Suprapubic skin (tissue), 4 donors: Measurements from ENCODE around the gene NT5DC3. TPM values are rescaled to one million over a fixed set of nuclear protein-coding genes. Genes with fewer than 3 reads are reported as not detected.

Experiments
- DNase-seq, 2 donors: peaks; one replicate each; pipeline ENCODE4 v3.0.0-alpha.2; 2019; ENCODE audit warnings: low spot score in 2 of 2
- H3K27ac ChIP-seq: fragments of 200-600 bp; sonication (generic); one replicate; pipeline ENCODE4 v1.5.1; 2019
- H3K27me3 ChIP-seq: fragments of 200-600 bp; sonication (generic); one replicate; pipeline ENCODE4 v1.5.1; 2019
- H3K36me3 ChIP-seq: fragments of 200-600 bp; sonication (generic); one replicate; pipeline ENCODE4 v1.5.1; 2019
- H3K4me1 ChIP-seq: fragments of 200-600 bp; sonication (generic); one replicate; pipeline ENCODE4 v1.5.1; 2019
- H3K4me3 ChIP-seq: fragments of 200-600 bp; sonication (generic); one replicate; pipeline ENCODE4 v1.5.1; 2019; ENCODE audit warnings: mild to moderate bottlenecking
- H3K9me3 ChIP-seq: fragments of 200-600 bp; sonication (generic); one replicate; pipeline ENCODE4 v1.5.1; 2019
- CTCF ChIP-seq, 2 donors: fragments of 200-600 bp in 1 of 2; fragments of 450-650 bp in 1 of 2; sonication (generic) in 1 of 2; IDR thresholded peaks; one replicate each; pipeline ENCODE4 v1.5.1; 2016 to 2019; ENCODE audit warnings: antibody characterized with exemption in 2 of 2, mild to moderate bottlenecking in 1 of 2, moderate library complexity in 1 of 2
- EP300 ChIP-seq: sonication (generic); formaldehyde crosslinking; IDR thresholded peaks from one replicate; pipeline ENCODE4 v1.6.1; 2017; ENCODE audit warnings: antibody characterized with exemption
- POLR2A ChIP-seq, 2 donors: fragments of 450-650 bp; IDR thresholded peaks; one replicate each; pipeline ENCODE4 v1.6.1; 2017; ENCODE audit warnings: antibody characterized with exemption in 2 of 2, mild to moderate bottlenecking in 2 of 2, moderate library complexity in 2 of 2
- POLR2AphosphoS5 ChIP-seq, 3 donors: sonication (generic); formaldehyde crosslinking; IDR thresholded peaks; one replicate each; pipeline ENCODE4 v1.6.1; 2017; ENCODE audit warnings: antibody characterized with exemption in 3 of 3
- WGBS: methylation state at CpG from one replicate; pipeline ENCODE4 v1.1.5; 2018; 5-methylcytosine and 5-hydroxymethylcytosine counted together
- total RNA-seq, 4 donors: library from RNA; depleted of rRNA; stranded (reverse); fragments of >200 nt; gene quantifications; one replicate each; pipeline ENCODE4 v1.1.0, GENCODE V29; 2016

The NT5DC3 gene
- total RNA-seq, 4 donors from 2014 or later: 4.2 to 6.5 (median 5.0) TPM

DNA sequence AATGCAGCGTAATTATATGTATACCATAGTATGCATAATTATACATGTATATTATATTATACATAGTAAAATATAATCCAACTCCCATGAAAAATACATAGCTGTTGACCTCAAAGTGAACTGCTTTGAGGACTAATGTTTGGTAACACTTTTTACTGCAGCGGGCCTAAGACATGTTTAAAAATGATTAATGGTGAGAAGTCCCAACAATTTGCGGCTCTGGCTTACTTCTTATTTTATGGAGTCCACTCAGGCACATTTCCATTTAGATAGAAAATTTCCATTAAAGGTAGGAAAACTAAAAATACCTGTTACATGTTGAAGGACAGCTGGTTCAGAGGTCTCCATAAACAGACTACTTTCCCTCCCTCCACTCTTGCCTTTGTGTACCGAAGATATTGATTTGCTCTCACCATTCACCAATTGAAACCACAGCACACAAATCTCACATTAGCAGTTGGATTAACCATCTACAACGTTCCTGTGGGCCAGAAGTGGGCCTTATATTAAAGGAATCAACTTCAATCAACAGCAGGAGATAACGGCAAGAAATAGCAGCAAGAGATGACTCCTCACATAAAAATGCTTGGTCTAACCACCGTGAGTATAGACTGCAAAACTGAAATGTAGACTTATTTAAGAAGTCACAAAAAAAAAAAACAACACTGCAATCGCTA lies 14.1 kb upstream of the NT5DC3 start:
- Histone ChIP-seq H3K27ac (no peak overlapping the region), H3K9me3 (no peaks in the 10 kb centered on the region), H3K4me3 (no peak overlapping the region), H3K27me3 (no peaks in the 10 kb centered on the region), H3K4me1 (peaks cover 11% of the 10 kb centered on the region), H3K36me3 (no peaks in the 10 kb centered on the region)
- no peak for DNase-seq
- no peak for TF ChIP-seq POLR2A (IDR thresholded peaks at IDR 0.05)
- TF ChIP-seq EP300: no peak
- TF ChIP-seq POLR2AphosphoS5 (IDR thresholded peaks at IDR 0.05): no peak
- TF ChIP-seq CTCF (IDR thresholded peaks at IDR 0.05): no peak
- WGBS: 87% methylated on average over 8 of the region's 8 CpGs

- no peaks in the 10 kb centered on the region for H3K9me3 ChIP-seq
- WGBS: 97% methylated on average over 6 of the region's 6 CpGs
Observed at GRCh38 chr12:103854372-103854973, 13.4 kb upstream of the NT5DC3 start.

GRCh38 chr12:103852498-103852997 lies 11.5 kb upstream of the NT5DC3 start:
- no peak overlapping the region for H3K4me3 ChIP-seq
- no peaks in the 10 kb centered on the region for H3K4me1 ChIP-seq
- no peaks in the 10 kb centered on the region for H3K9me3 ChIP-seq
- H3K27me3 ChIP-seq: no peaks in the 10 kb centered on the region
- DNase-seq: no peak
- H3K36me3 ChIP-seq: no peaks in the 10 kb centered on the region
- no peak overlapping the region for H3K27ac ChIP-seq
- TF ChIP-seq POLR2A (IDR thresholded peaks at IDR 0.05) (no peak), EP300 (no peak)
- 50% methylated on average over 3 of the region's 3 CpGs for WGBS

More at GRCh38 chr12:103854372-103854973, 13.4 kb upstream of the NT5DC3 start:
- Histone ChIP-seq H3K27ac (no peak overlapping the region), H3K27me3 (no peaks in the 10 kb centered on the region), H3K4me1 (peaks cover 6% of the 10 kb centered on the region), H3K4me3 (no peak overlapping the region), H3K36me3 (no peaks in the 10 kb centered on the region)
- TF ChIP-seq EP300: no peak
- no peak for TF ChIP-seq POLR2A (IDR thresholded peaks at IDR 0.05)
- no peak for TF ChIP-seq POLR2AphosphoS5 (IDR thresholded peaks at IDR 0.05)
- no peak for TF ChIP-seq CTCF (IDR thresholded peaks at IDR 0.05)
- DNase-seq: no peak

- Histone ChIP-seq H3K4me3 (no peak overlapping the region), H3K27me3 (no peaks in the 10 kb centered on the region), H3K4me1 (no peaks in the 10 kb centered on the region), H3K36me3 (no peaks in the 10 kb centered on the region), H3K27ac (no peak overlapping the region), H3K9me3 (no peaks in the 10 kb centered on the region)
- whole genome bisulfite sequencing: 71% methylated on average over 1 of the region's 1 CpG
- TF ChIP-seq POLR2AphosphoS5 (IDR thresholded peaks at IDR 0.05) (no peak), CTCF (IDR thresholded peaks at IDR 0.05) (no peak), EP300 (no peak)
- DNase-seq: no peak
Observed at GRCh38 chr12:103851127-103851526, 10.1 kb upstream of the NT5DC3 start.

DNA sequence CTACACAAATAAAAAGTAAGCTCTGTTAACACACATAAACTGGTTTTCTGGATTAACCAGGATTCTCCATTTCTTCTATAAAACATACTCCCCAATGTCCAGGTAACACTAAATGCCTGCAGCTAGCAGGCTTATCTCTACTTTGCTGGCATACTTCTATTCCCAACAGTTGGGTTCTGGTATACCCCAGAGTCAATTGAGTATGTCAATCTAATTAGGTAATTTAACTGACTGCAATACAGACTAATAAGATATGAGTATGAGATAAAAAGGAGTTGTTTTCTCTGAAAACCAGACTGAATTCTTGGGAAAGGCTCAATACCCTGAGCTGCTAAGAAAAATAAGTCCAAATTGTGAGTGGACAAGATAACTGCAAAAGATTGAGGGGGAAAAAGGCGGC lies 9.4 kb upstream of the NT5DC3 start:
- H3K9me3 ChIP-seq: no peaks in the 10 kb centered on the region
- H3K27ac ChIP-seq: no peak overlapping the region
- no peak for DNase-seq
- H3K4me3 ChIP-seq: no peak overlapping the region
- no peaks in the 10 kb centered on the region for H3K27me3 ChIP-seq
- no peaks in the 10 kb centered on the region for H3K36me3 ChIP-seq
- WGBS: 97% methylated on average over 1 of the region's 1 CpG
- no peak for TF ChIP-seq CTCF (IDR thresholded peaks at IDR 0.05)
- TF ChIP-seq EP300: no peak
- TF ChIP-seq POLR2AphosphoS5 (IDR thresholded peaks at IDR 0.05): no peak
- TF ChIP-seq POLR2A (IDR thresholded peaks at IDR 0.05): no peak
- H3K4me1 ChIP-seq: no peaks in the 10 kb centered on the region
